ENCODE measurements around the gene CLDN6.

CLDN6 gene

DNA sequence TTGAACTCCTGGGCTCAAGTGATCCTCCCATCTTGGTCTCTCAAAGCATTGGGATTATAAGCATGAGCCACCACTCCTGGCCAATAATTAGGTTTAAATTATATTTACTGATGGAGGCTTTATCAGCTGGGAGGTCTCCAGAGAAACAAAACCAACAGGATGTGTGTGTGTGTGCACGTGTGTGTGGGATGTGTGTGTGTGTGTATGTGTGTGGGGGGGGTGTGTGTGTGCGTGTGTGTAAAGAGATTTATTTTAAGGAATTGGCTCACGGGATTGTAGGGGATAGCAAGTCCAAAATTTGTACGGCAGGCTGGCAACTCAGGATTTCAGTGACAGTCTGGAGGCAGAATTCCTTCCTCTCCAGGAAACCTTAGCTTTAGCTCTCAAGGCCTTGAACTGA is 33.0 kb upstream of the CLDN6 start:
- no peak for DNase-seq

DNA sequence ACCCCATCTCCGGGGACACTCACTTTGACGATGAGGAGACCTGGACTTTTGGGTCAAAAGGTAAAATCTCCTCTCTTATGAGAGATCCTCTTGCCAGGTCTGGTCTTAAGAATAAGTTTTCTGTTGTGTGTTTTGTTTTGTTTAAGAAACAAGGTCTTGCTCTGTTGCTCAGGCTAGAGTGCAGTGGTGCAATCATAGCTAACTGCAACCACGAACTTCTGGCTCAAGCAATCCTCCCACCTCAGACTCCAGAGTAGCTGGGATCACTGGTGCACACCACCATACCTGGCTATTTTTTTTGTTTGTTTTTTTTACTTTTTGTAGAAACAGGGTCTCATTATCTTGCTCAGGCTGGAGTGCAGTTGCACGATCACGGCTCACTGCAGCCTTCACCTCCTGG is 32.5 kb upstream of the CLDN6 start:
- DNase-seq, result no peak

DNA sequence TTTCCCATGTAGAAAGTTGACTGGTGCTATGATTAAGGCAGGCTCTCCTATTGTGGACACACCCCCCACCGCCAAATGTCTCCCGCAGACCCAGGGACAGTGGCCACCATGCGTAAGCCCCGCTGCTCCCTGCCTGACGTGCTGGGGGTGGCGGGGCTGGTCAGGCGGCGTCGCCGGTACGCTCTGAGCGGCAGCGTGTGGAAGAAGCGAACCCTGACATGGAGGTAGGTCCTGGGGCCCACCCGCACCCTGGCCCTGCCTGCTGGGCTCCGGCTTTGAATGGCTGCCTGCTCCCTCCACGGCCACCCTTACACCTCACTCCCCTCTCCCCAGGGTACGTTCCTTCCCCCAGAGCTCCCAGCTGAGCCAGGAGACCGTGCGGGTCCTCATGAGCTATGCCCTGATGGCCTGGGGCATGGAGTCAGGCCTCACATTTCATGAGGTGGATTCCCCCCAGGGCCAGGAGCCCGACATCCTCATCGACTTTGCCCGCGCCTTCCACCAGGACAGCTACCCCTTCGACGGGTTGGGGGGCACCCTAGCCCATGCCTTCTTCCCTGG is 32.0 kb upstream of the CLDN6 start:
- DNase-seq, result no peak

DNA sequence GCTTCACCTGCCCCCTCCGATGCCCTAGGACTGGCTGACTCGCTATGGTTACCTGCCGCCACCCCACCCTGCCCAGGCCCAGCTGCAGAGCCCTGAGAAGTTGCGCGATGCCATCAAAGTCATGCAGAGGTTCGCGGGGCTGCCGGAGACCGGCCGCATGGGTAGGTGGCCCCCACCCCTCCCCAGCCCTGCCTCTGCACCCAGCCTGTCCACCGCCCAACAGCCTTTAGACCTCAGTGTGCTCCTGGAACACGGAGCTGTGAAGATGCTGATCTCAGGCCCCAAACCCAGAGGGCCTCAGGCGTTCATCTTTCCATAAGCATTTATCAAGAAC is 29.4 kb upstream of the CLDN6 start:
- no peak for DNase-seq

DNA sequence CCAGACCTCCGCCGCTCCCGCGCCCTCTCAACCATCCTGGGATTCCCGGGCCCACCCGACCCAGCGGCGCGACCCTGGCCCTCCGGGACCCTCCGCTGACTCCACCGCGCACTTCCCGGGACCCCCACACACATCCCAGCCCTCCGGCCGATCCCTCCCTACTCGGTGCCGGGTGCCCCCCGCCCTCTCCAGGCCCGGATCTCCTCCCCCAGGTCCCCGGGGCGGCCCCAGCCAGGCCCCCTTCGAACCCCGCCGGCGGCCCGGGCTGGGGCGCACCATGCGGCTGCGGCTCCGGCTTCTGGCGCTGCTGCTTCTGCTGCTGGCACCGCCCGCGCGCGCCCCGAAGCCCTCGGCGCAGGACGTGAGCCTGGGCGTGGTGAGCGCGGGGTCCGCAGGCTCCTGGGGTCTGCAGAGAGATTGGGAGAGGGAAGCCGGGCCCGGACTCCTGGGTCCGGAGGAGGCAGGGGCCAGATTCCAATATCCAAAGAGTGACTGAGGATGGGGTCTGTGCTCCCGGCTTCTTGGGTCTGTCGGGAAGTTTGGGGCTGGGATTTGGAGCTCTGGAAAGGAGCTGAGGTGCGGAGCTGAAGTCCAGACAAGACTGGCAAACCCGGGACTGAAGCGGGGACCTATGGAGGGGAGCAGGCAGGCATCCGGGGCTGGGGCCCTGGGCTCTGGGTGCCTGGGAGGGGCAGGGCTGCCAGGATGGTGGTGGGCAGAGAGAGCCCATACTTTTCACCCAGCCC is 28.8 kb upstream of the CLDN6 start:
- no peak for DNase-seq

DNA sequence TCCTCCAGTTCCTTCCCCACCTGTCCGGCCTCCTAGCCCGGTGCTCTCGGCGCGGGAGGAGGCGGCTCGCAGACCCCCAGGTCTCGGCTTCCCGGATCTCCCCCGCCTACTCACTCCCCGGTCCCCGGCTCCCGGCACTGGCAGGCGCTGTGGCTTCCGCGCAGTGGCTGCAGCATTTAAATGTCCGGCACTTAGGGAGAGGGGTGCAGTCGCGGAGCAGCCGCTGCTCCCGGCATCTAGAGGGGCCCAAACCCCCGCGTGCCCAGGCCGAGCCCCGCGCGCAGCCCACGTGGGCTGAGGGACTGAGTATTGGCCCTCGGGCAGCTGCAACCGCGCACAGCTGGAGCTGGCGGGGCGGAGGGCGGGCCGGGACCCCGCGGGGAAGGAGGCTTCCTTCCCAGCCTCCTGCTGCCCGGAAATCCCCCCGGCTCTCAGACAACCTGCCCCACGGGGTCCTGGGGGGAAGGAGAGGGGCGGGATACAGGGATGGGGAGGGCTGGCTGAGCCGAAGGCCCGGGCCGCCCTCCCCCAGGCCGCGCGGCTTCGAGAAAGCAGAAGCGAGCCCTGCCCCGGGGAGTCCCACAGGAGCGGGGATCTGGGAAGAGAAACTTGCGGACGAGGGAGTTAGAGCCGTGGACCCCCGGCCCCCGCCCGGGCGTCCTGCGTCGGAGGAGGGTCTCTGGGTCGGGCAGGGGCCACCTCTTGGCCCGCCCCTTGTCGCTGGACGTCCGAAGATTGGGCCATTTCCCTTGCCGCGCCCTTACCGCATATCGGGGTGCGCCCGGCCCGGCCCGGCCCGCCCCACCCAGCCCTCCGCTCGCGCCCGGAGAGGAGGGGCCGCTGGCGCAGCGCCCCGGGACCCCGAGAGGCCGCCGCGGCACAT is 28.0 kb upstream of the CLDN6 start, which contains the start of gene MMP25:
TSS of gene MMP25 (plus strand) at position 804 of the 883 bp plus-strand sequence. CDS start 357 bp downstream, outside the sequence.
- no peak for DNase-seq

DNA sequence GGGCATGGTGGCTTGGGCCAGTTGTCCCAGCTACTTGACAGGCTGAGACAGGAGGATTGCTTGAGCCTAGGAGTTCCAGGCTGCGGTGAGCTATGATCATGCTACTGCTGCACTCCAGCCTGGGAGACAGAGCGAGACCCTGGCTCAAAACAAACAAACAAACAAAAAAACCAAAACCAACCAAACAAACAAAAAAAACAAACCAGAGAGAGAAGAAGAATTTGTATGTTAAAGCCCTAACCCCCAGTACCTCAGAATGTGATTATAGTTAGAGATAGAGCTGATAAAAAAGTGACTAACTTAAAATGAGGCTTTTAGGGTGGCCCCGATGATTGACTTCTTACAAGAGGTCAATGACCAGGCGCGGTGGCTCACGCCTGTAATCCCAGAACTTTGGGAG is 26.7 kb upstream of the CLDN6 start:
- no peak for DNase-seq

DNA sequence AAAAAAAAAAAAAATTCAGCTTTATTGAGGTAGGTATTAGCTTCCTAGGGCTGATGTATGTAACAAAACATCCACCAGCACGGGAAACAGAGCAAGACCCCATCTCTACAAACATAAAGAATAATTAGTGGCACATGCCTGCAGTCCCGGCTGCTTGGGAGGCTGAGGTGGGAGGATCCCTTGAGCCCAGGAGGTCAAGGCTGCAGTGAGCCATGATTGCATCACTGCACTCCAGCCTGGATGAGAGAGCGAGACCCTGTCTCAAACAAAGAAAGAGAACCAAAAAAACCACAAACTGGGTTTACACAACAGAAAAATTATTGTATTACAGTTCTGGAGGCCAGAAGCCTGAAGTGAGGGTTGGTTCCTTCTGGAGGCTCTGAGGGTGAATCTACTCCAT is 24.4 kb upstream of the CLDN6 start:
- no peak for DNase-seq

DNA sequence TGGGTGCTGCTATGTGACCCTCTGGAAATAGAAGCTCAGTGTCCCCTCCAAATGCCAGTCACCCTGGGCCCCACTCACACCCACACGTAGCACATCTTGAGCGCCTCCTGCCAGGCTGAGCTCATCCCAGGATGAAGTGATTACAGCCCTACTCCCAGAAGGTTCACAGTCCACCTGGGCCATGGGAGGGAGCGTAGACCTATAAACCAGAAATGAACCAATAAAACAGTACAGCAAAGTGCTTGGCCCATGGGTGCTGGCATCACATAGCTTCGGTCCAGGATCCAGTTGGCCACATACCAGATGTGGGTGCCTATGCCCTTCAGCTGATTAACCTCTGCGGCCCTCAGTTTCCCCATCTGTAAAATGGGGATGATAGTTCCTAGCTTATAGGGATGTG is 20.9 kb upstream of the CLDN6 start:
- no peak for DNase-seq

DNA sequence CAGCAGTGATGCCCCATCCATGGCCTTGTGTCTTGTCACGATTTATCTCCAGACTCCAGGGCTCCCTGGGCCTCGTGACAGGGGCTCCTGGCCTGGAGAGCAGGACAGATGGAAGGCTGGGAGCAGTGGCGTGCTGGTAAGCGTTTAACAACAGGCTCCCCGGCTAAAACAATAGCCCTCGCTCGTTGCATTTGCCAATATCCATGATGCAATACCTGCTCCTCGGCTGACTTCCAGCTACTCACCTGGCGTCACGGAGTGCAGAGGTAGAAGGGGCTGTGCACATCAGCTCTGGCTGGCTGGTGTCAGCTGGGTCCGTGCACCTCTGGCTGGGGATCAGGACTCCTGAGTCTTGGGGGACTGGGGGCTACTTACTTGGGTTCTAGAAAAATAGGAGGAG is 20.3 kb upstream of the CLDN6 start:
- no peak for DNase-seq

DNA sequence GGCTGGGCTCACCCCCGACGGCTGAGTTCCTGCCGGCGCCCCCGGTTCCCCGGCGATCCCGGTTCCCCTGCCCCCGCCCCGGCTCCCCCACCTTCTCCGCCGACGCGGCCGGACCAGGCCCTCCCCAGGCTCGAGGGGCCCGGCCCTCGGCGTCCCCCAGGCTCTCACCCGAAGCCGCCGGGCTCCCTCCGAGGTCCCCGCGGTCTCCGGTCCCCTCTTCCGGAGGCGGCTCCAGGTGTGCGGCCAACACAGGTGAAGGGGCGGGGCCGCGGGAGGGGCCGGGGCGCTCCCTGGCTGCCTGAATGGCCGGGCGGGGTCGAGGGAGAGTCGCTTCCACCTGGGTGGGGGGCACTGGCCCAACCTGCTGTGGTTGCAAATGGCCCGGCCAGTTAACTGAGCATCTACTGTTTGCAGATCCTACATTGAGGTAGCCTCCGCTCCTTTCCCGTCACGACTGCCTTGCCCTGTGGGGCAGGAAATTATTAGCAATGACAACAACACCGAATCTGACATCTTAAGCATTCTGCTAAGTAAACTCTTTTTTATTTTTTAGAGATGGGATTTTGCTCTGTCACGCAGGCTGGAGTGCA is 18.8 kb upstream of the CLDN6 start, which contains the start of gene BICDL2:
TSS of gene BICDL2 (minus strand) at position 219 of the 590 bp plus-strand sequence. CDS start 1,448 bp downstream, outside the sequence.
- no peak for DNase-seq

DNA sequence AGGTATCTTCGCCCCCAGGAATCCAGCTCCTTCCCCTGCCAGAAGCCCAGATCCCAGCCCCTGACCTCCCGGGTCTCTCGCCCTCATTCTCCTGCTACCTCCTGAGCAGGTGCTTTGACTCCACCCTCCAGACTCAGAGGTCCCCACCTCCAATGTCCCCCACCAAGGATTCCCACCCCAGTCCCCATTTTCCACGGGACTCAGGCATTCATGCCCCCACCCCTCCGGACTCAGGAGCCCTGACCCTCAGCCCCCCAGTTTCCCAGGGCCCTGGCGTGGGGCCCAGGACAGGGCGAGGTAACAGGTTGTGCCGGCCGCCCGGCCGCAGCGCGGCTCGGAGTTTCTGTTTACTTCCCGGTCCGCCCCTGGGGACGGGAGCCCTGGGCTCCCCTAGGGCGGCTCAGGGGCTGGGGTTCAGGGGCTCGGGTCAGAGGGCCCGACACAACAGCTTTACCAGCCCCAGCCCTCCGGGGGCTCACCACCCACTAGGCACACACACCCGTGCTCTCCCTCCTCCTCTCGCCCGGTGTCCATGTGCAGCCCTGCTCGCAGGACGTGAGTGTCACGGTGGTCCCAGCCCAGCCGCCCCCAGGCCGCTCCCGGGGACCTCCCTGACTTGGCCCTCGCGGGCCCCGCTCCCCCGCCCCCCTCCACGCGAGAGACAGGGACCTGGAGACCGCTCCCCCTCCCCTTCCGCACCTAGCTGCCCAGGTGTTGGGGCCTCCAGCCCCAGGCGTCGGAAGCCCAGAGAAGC is 18.2 kb upstream of the CLDN6 start:
- no peak for DNase-seq

DNA sequence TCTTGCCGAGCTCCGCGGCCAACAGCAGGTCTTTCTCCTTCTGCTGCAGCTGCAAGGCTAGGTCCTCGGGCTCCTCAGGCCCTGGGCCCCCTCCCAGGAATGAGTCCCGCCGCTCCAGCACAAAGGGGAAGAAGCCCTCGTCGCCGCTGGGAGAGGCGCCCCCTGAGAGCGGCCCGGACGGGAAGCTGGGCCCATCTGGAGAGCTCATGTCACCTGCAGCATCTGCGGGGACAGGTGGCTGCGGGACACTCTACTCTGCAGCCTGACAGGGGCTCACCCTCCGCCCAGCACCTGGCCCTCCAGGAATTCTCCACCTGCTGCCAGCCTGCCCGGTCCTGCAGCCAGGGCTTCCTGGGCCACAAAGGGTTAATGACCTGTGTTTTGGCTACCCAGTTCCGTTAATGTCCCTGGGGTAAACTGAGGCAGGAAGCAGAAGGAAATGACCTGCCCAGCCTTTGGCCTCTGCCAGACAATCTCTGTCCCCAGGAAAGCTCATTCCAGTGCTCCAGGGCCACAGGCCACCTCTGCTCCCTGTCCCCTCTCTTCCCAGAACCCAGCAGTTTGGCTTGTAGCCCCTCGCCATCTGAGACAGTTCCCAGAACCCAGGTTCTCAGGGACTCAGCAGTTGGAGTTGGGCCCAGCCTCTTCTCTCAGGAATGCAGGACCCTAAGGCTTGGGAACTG is 17.4 kb upstream of the CLDN6 start:
- no peak for DNase-seq

DNA sequence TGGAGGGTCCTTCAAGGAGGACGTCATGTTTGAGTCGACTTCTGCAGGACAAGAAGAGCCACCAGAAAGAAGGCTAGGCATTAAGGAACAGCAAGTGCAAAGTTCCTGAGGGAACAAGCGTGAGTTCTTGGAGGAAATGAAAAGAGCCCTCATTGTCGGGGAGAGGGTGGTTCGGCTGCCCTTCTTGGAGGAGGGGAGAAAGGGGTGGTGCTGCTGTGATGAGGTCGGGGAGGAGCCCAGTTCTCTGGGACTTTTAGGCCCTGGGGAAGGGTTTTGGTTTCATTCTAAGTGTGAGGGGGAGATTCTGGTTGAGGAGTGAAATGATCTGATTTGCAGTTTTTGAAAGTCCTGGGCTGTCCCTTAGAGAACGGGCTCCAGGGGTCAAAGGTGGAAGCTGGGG is 14.6 kb upstream of the CLDN6 start:
- DNase-seq, result no peak

DNA sequence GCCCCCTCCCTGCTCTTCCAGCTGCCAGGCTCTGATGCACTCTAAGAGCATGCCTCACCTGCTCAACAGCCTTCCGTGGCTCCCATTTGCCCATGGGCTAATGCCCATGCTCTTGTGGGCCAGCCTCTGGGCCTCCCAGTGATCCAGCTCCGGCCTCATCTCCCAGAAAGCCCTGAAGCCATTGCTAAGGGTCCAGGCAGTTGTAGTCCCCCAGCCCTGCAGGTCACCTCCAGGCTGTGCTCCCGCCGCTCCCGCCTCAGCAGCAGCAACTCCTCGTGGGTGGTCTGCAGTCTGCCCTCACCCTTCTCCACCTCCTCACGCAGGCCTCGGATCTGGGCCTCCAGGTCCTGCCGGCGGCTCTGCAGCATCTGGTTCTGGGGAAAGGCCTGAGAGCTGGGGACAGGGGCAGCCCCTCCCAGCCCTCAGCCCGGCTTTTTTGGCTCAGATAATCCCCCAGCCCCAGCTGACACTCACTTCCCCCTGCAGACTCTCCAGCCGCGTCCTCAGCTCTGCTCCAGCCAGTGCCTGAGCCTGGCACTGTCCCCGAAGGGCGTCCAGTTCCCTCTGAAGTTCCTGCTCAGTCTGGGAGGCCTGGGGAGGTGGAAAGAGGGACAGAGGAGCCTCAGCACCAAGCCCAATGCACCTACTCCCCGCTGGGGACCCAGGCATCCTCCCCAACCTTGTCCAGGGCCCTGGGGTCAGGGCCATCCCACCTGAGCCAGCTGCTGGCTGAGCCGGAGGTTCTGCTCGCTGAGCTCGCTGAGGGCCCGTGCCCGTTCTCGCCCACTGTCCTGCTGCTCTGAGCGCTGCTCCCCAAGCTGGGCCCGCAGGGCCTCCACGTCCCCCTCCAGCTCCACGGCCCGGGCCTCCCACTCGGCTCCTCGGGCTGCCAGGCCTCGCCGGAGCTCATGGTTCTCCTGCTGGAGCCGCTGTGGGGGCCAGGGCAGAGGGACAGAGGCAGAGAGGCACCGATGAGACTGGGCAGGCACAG is 12.5 kb upstream of the CLDN6 start:
- DNase-seq, result no peak

DNA sequence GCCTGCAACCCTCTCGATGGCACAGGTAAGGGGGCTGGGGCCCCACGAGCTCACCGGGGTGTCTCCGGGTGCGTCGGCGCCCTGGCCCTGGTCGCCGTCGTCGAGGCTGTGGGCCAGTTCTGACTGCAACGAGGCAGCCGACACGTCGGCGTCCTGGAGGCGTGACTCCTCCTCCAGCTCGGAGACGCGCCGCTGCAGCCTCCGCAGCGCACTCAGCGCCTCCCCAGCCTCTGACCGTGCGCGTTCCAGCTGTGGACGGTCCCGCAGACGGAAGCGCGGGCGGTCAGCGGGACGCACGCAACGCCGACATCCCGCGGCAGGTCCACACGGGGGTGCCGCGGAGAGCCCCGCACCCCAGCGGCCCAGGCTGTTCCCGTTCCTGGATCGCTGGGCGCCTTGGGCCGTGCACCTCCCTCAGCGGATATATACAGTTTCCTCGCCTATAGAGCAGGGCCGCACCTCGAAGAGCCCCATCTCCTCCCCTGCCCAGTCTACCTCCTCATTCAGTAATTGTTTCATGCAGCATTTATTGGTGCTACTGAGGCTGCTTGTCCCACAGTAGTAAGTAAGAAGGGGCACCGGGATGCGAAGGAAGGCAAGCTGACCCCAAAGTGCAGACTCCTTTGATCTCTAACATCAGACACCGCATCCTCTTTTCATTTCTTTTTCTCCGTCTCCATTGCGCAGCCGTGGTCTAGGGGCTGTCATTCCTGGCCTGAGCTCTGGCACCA is 11.7 kb upstream of the CLDN6 start:
- DNase-seq, result no peak

DNA sequence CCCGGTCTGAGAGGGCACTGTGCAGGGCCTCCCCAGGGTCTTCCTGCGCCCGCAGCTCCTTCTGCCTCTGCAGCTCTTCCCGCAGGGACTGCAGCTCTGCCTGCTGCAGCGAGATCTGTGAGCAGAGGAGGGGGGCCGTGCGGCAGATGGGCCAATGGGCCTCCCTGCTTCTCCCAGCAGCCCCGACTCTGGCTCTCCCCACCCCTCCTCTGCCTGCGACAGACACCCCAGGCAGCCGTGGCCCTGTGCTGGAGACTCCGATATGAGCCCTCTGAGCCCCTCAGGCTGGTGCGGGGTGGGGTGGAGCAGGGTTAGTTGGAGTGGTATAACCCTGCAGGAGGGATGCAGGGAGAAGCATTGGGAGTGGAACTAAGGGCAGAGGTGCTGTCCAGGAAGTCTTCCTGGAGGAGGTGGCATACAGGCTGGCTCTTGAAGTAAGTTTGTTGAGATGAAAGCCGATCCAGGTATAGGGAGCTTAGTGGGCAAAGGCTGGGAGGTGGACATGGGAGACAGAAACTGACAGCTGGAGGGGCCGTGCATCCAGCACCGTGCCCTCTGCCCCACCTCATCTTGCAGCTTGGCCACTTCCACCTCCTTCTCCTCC is 10.8 kb upstream of the CLDN6 start:
- no peak for DNase-seq

DNA sequence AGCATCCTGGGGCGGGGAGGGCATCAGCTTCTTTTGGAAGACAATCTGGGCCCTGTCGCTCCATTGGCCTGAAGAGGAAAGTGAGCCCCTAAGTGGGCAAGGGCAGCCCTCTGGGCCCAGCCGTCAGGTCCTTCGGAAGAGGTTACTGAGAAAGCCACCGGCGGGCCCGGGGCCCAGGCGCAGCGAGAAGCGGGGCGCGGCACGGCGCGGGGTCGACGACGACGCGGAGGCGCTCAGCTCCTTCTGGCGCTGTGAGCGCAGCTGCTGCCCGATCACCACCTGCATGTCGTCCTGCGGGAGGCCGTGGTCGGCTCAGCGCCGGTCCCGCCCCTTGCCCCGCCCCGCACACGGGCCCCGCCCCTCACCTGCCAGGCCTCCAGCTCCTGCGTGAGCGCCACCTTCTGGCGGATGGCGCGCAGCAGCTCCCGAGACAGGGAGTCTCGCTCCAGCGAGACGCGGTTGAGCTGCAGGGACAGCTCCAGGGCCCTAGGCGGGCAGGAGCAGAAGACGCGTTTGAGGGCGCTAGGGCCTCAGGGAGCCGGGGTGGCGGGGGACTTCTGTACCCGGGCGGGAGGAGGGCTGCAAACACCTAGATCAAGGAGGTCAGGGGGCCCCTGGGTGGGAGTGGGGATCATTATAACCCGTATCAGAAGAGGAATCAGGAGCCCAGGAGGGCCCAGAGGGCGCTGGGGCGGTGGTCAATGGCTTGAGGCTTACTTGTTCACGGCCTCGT is 10.2 kb upstream of the CLDN6 start:
- peak; percentile 84 for DNase-seq

DNA sequence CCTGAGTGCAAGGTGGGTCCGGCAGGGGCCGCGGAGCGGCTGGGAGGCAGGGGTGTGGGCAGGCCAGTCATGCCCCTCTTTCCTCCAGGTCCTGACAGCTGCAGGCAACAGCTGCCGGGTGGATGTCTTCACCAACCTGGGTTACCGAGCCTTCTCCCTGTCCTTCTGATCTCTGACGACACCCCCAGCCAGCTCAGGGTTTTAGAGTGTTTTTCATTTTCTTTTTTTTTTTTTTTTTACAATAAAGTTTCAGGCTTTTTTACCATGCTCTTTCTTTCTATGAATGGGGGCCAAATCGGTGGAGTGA is 9.5 kb upstream of the CLDN6 start:
- DNase-seq, result no peak

All from CD4-positive, alpha-beta T cell treated with Interferon gamma for 1 hour (primary cell).